ENCODE results near the gene RANBP3.
"Not testable (repeated sequence)": the region's sequence is repeated elsewhere in the genome, so short reads cannot be mapped to it uniquely, and the experiment has no call there.

DNA sequence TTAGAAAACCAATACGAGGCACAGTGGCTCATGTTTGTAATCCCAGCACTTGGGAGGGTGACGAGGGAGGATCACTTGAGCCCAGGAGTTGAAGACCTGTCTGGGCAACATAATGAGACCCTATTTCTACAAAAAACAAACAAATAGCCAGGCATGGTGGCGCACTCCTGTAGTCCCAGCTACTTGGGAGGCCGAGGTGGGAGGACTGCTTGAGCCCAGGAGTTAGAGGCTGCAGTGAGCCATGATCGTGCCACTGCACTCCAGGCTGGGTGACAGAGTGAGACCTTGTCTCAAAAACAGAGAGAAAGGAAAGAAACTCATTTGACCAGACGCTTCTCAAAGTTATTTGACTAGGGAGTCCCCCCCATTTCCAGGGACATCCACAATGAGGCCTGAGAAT lies 14.7 kb downstream of the RANBP3 start:
- TF ChIP-seq, protein P1, sequence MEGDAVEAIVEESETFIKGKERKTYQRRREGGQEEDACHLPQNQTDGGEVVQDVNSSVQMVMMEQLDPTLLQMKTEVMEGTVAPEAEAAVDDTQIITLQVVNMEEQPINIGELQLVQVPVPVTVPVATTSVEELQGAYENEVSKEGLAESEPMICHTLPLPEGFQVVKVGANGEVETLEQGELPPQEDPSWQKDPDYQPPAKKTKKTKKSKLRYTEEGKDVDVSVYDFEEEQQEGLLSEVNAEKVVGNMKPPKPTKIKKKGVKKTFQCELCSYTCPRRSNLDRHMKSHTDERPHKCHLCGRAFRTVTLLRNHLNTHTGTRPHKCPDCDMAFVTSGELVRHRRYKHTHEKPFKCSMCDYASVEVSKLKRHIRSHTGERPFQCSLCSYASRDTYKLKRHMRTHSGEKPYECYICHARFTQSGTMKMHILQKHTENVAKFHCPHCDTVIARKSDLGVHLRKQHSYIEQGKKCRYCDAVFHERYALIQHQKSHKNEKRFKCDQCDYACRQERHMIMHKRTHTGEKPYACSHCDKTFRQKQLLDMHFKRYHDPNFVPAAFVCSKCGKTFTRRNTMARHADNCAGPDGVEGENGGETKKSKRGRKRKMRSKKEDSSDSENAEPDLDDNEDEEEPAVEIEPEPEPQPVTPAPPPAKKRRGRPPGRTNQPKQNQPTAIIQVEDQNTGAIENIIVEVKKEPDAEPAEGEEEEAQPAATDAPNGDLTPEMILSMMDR (IDR thresholded peaks at IDR 0.05): not testable (repeated sequence)
- not testable (repeated sequence) for TF ChIP-seq POLR2A (IDR thresholded peaks at IDR 0.05); POLR2AphosphoS5 (IDR thresholded peaks at IDR 0.05); EP300 (IDR thresholded peaks at IDR 0.05; ENCODE audit: low read depth)
